K562 (cell line): ENCODE data around the gene C19orf47. TPM values are rescaled to one million over a fixed set of nuclear protein-coding genes. Genes with fewer than 3 reads are reported as not detected.

Experiments
- BCOR ChIP-seq: fragments of 450-650 bp; IDR thresholded peaks from 2 replicates; pipeline ENCODE4 v1.6.1; 2016
- CEBPG ChIP-seq, 3 experiments: fragments of 200-800 bp in 1 of 3; sonication (Bioruptor generic) in 1 of 3; sonication (generic) in 1 of 3; formaldehyde crosslinking in 1 of 3; IDR thresholded peaks in 2 of 3; conservative IDR thresholded peaks in 1 of 3; 2 replicates each; pipeline versions ENCODE4 v1.6.1 to v1.8.0; 2016 to 2022; ENCODE audit warnings: missing compliant biosample characterization in 2 of 3, missing genetic modification characterization in 2 of 3, mild to moderate bottlenecking in 1 of 3, missing genetic modification reagents in 1 of 3
- E4F1 ChIP-seq: fragments of 250-450 bp; sonication (Bioruptor Pico); IDR thresholded peaks from 2 replicates; pipeline ENCODE4 v1.5.0; 2021; ENCODE audit warnings: mild to moderate bottlenecking, borderline replicate concordance
- GTF2A2 ChIP-seq: IDR thresholded peaks from 2 replicates; pipeline ENCODE4 v1.6.1; 2016; ENCODE audit warnings: mild to moderate bottlenecking, missing genetic modification characterization, missing compliant biosample characterization
- HDAC2 ChIP-seq: fragments of 450-650 bp; IDR thresholded peaks from 2 replicates; pipeline ENCODE4 v1.6.1; 2016; ENCODE audit warnings: mild to moderate bottlenecking
- KAT7 ChIP-seq: sonication (generic); formaldehyde crosslinking; IDR thresholded peaks from 2 replicates; pipeline ENCODE4 v1.8.0; 2022; ENCODE audit warnings: missing genetic modification reagents, mild to moderate bottlenecking, borderline replicate concordance
- MED1 ChIP-seq: sonication (generic); formaldehyde crosslinking; IDR thresholded peaks from 2 replicates; pipeline ENCODE4 v1.8.1; 2023; ENCODE audit warnings: missing genetic modification reagents, borderline replicate concordance
- NFXL1 ChIP-seq: fragments of 450-650 bp; formaldehyde crosslinking; IDR thresholded peaks from 2 replicates; pipeline ENCODE4 v1.4.0; 2021; ENCODE audit warnings: mild to moderate bottlenecking
- PRDM10 ChIP-seq: fragments of 450-650 bp; IDR thresholded peaks from 2 replicates; pipeline ENCODE4 v1.6.1; 2018; ENCODE audit not compliant: partially characterized antibody
- RBM25 ChIP-seq: fragments of 200-400 bp; formaldehyde crosslinking; IDR thresholded peaks from 2 replicates; pipeline ENCODE4 v1.6.1; 2018; ENCODE audit warnings: low read length, low read depth, moderate library complexity; ENCODE audit not compliant: severe bottlenecking
- SNAPC5 ChIP-seq: fragments of 250-450 bp; sonication (Bioruptor Pico); IDR thresholded peaks from 2 replicates; pipeline ENCODE4 v1.8.0; 2021; ENCODE audit warnings: moderate library complexity, mild to moderate bottlenecking, inconsistent platforms
- ZNF280B ChIP-seq: fragments of 250-450 bp; sonication (Bioruptor Pico); IDR thresholded peaks from 2 replicates; pipeline ENCODE4 v1.5.1; 2021; ENCODE audit warnings: mild to moderate bottlenecking
- polyA plus RNA-seq, 8 experiments: library from polyadenylated mRNA; depleted of rRNA in 4 of 8; stranded (reverse) in 5 of 8; unstranded in 3 of 8; fragments of >200 nt; fragmentation: Nextera tagmentation in 2 of 8; fragmentation: Illumina TruSeq in 1 of 8; extraction: Ambion mirVana in 2 of 8; extraction: Trizol in 1 of 8; gene quantifications; 2 replicates each; pipeline versions ENCODE4 v1.2.1 to v1.2.3, GENCODE V29; 2011 to 2014; ENCODE audit warnings: inconsistent platforms in 1 of 8, missing spikeins in 1 of 8
- total RNA-seq, 7 experiments: library from RNA; depleted of rRNA in 6 of 7; stranded (reverse); fragments of >200 nt in 6 of 7; fragmentation: Illumina TruSeq in 2 of 7; extraction: Trizol in 2 of 7; gene quantifications; 2 replicates each; pipeline versions ENCODE4 v1.2.1 to v1.2.3, GENCODE V29; 2011 to 2021; ENCODE audit warnings: low replicate concordance in 1 of 7
- TF ChIP-seq, protein P1 (sequence below): sonication (generic); formaldehyde crosslinking; IDR thresholded peaks from 2 replicates; pipeline ENCODE4 v1.8.0; 2023; ENCODE audit warnings: mild to moderate bottlenecking, missing genetic modification reagents

The C19orf47 gene
- total and polyA plus RNA-seq, 9 of the 15 experiments (the other 6 are each of a cell fraction or from before 2014, with no cell fraction given), result 0.08 to 26.1 (median 14.7) TPM

DNA sequence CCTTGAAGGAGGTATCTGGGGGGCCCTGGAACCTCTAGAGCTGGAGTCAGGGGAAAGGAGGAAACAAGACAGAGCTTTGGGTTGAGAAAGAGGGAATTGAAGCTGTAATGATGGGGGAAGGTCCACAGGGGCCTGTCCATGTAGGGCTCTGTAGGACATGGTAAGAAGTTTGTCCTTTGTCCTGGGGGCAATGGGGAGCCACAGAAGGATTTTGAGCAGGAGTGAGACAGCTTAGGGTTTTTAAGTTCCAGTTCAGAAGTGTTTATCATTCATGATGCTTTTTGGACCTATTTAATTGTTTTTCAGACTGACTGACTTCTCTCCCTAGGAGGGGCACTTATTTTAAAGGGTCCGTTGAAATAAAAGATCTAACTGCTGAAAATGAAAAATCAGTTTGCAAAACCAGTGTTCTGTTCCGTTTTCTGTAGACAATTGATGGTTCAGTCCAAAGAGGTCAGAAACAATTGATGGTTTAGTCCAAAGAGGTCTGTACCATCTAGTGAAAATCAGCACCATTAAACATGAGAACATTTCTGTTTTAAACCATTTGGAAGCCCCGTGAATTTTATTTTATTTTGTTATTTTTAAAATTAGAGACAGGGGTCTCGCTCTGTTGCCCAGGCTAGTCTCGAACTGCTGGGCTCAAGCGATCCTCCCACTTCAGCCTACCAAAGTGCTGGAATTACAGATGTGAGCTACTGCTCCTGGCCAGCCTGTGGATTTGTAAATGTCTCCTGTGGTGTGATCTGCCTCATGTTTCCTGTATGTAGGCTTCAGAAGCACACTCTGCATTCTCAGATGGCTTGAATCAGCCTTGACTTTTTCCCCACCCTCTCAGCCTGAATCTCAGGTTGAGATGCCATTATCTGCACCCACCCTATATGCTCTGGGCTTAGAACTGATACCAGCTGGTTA is 8.7 kb upstream of the C19orf47 start (continued):
- peak; percentile 81 for TF ChIP-seq PRDM10
- TF ChIP-seq, protein P1, sequence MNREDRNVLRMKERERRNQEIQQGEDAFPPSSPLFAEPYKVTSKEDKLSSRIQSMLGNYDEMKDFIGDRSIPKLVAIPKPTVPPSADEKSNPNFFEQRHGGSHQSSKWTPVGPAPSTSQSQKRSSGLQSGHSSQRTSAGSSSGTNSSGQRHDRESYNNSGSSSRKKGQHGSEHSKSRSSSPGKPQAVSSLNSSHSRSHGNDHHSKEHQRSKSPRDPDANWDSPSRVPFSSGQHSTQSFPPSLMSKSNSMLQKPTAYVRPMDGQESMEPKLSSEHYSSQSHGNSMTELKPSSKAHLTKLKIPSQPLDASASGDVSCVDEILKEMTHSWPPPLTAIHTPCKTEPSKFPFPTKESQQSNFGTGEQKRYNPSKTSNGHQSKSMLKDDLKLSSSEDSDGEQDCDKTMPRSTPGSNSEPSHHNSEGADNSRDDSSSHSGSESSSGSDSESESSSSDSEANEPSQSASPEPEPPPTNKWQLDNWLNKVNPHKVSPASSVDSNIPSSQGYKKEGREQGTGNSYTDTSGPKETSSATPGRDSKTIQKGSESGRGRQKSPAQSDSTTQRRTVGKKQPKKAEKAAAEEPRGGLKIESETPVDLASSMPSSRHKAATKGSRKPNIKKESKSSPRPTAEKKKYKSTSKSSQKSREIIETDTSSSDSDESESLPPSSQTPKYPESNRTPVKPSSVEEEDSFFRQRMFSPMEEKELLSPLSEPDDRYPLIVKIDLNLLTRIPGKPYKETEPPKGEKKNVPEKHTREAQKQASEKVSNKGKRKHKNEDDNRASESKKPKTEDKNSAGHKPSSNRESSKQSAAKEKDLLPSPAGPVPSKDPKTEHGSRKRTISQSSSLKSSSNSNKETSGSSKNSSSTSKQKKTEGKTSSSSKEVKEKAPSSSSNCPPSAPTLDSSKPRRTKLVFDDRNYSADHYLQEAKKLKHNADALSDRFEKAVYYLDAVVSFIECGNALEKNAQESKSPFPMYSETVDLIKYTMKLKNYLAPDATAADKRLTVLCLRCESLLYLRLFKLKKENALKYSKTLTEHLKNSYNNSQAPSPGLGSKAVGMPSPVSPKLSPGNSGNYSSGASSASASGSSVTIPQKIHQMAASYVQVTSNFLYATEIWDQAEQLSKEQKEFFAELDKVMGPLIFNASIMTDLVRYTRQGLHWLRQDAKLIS, result no peak
- TF ChIP-seq GTF2A2 (tag), result no peak
- no peak for TF ChIP-seq ZNF280B
- no peak for TF ChIP-seq SNAPC5 (CRISPR knock-in tag)
- no peak for TF ChIP-seq HDAC2
- TF ChIP-seq BCOR, result peak; percentile 32; the same call in 1 of the 2 replicates
- TF ChIP-seq MED1 (CRISPR knock-in tag), result no peak
- TF ChIP-seq NFXL1 (CRISPR knock-in tag), result no peak
- no peak for TF ChIP-seq E4F1 (CRISPR knock-in tag)
- TF ChIP-seq RBM25, result peak; percentile 63
- TF ChIP-seq KAT7 (CRISPR knock-in tag), result no peak
- TF ChIP-seq CEBPG (CRISPR knock-in tag; IDR thresholded peaks at IDR 0.05), result no peak
- TF ChIP-seq CEBPG (tag; conservative IDR thresholded peaks at IDR 0.05 in 1 of 2, IDR thresholded peaks at IDR 0.05 in 1 of 2), result no peak
